ENCODE measurements around the gene LDLRAD4.

- TF ChIP-seq TAF1 (IDR thresholded peaks at IDR 0.05; ENCODE audit: low read depth) = no peak
- no peak for TF ChIP-seq NFIC (IDR thresholded peaks at IDR 0.05)
- no peak for TF ChIP-seq EP300 (IDR thresholded peaks at IDR 0.05; ENCODE audit: borderline replicate concordance)
- no peak for TF ChIP-seq FOXM1 (IDR thresholded peaks at IDR 0.05; ENCODE audit: borderline replicate concordance, low read depth)
These were observed 180.1 kb downstream of the LDLRAD4 start for GRCh38 chr18:13398631-13399030.
